ENCODE data around the gene PABPN1L. TPM values are rescaled to one million over a fixed set of nuclear protein-coding genes. Genes with fewer than 3 reads are reported as not detected.

The PABPN1L gene
- total RNA-seq, 1 experiment from 2014 or later, result not detected

DNA sequence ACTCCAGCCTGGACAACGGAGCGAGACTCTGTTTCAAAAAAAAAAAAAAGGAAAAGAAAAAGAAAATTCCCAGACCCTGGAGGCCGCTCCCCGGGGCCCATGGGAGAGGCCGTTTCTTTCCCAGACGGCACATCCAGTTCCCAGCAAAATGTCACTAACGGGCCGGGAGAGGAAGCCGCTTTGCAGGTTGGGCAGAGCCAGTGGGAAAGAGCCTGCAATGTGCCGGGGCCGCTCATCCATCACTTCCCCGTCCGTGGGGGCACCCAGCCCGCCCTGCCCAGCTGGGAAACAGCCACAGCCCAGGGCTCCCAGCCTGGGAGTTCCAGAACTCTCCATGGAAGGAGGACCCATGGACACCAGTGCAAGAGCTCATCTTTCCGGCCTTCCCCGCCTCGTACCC is 41.8 kb upstream of the PABPN1L start:
- no peak overlapping the region for H3K18ac ChIP-seq (ENCODE audit: insufficient read length, low read depth, low read length)
- H4K20me1 ChIP-seq (ENCODE audit: control insufficient read depth, insufficient read depth, insufficient read length), result no peaks in the 10 kb centered on the region
- peaks cover 6 to 19% of the 10 kb centered on the region in 2 experiments; a peak in 3 of 4 replicates for H3K4me1 Mint-ChIP-seq
- no CpG with 5 or more reads among the region's 17 CpGs for WGBS (ENCODE audit: extremely low coverage, insufficient read length, low lambda C conversion rate)
- no peaks in the 10 kb centered on the region for H3K4me1 ChIP-seq (ENCODE audit: insufficient read depth, low read length)
- H3K9me3 Mint-ChIP-seq, result peaks cover 0 to 3% of the 10 kb centered on the region in 2 experiments; a peak in 1 of 5 replicates
- H3T11ph ChIP-seq (ENCODE audit: low read length), result no peak overlapping the region
- H3K36me3 Mint-ChIP-seq (ENCODE audit: insufficient read depth in 1 of 3, low read depth in 3 of 3), result no peaks in the 10 kb centered on the region
- no peaks in the 10 kb centered on the region for H3K79me2 ChIP-seq (ENCODE audit: insufficient read depth, low read length)
- no peak overlapping the region for H3K9ac ChIP-seq (ENCODE audit: extremely low read depth, insufficient read length, low read length)
- H3K27ac ChIP-seq (ENCODE audit: insufficient read length, low read depth, low read length), result no peak overlapping the region
- no peak overlapping the region for H3K56ac ChIP-seq (ENCODE audit: insufficient read length, low read depth, low read length)
- H2AFZ ChIP-seq (ENCODE audit: low read length), result no peak overlapping the region
- no peak overlapping the region for H2BK20ac ChIP-seq (ENCODE audit: low read depth, low read length, poor library complexity, severe bottlenecking)
- no peak overlapping the region; a peak in 1 of 5 replicates for H3K4me3 Mint-ChIP-seq
- no peak overlapping the region for H3K14ac ChIP-seq (ENCODE audit: insufficient read depth, low read length)
- H3K9me3 ChIP-seq (ENCODE audit: control insufficient read depth, low read depth, low read length), result no peaks in the 10 kb centered on the region
- H3K4ac ChIP-seq (ENCODE audit: low read depth, low read length), result no peak overlapping the region
- H4K5ac ChIP-seq (ENCODE audit: insufficient read length, low read depth, low read length), result no peak overlapping the region
- H3K27me3 Mint-ChIP-seq (ENCODE audit: low read depth), result no peaks in the 10 kb centered on the region; the same call in none of the 2 replicates
- H4K8ac ChIP-seq (replicated peaks; ENCODE audit: insufficient read length, low read depth, low read length), result no peak overlapping the region
- H3K23ac ChIP-seq (ENCODE audit: insufficient read length, low read depth, low read length), result no peak overlapping the region
- H3K27ac Mint-ChIP-seq, result no peak overlapping the region; a peak in 1 of 7 replicates
- no peaks in the 10 kb centered on the region for H3K23me2 ChIP-seq (ENCODE audit: insufficient read length, low read depth, low read length, poor library complexity, severe bottlenecking)
- no peaks in the 10 kb centered on the region for H3K27me3 ChIP-seq (ENCODE audit: insufficient read depth, low read length)
- no peak for DNase-seq
- no peak overlapping the region for H2BK120ac ChIP-seq (ENCODE audit: low read depth, low read length, poor library complexity, severe bottlenecking)
- no peaks in the 10 kb centered on the region for H3K79me1 ChIP-seq (ENCODE audit: insufficient read depth, low read depth, low read length, poor library complexity, severe bottlenecking)
- H2AK5ac ChIP-seq (ENCODE audit: insufficient read length, low read length), result no peak overlapping the region
- no peak overlapping the region for H2BK12ac ChIP-seq (ENCODE audit: insufficient read length, low read depth, low read length)
- TF ChIP-seq, protein P1, sequence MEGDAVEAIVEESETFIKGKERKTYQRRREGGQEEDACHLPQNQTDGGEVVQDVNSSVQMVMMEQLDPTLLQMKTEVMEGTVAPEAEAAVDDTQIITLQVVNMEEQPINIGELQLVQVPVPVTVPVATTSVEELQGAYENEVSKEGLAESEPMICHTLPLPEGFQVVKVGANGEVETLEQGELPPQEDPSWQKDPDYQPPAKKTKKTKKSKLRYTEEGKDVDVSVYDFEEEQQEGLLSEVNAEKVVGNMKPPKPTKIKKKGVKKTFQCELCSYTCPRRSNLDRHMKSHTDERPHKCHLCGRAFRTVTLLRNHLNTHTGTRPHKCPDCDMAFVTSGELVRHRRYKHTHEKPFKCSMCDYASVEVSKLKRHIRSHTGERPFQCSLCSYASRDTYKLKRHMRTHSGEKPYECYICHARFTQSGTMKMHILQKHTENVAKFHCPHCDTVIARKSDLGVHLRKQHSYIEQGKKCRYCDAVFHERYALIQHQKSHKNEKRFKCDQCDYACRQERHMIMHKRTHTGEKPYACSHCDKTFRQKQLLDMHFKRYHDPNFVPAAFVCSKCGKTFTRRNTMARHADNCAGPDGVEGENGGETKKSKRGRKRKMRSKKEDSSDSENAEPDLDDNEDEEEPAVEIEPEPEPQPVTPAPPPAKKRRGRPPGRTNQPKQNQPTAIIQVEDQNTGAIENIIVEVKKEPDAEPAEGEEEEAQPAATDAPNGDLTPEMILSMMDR (conservative IDR thresholded peaks at IDR 0.05), result no peak
- H2BK15ac ChIP-seq (ENCODE audit: low read depth, low read length), result no peak overlapping the region
- H3K4me2 ChIP-seq (ENCODE audit: insufficient read depth, insufficient read length, low read length), result no peak overlapping the region
- no peak overlapping the region for H2BK5ac ChIP-seq (ENCODE audit: insufficient read length, low read length)
- no peak overlapping the region for H4K91ac ChIP-seq (ENCODE audit: insufficient read length, low read depth, low read length)
